Measurements from ENCODE around the gene ADAMTS6.
"Not testable (repeated sequence)": the region's sequence is repeated elsewhere in the genome, so short reads cannot be mapped to it uniquely, and the experiment has no call there.

ADAMTS6 gene, protein sequence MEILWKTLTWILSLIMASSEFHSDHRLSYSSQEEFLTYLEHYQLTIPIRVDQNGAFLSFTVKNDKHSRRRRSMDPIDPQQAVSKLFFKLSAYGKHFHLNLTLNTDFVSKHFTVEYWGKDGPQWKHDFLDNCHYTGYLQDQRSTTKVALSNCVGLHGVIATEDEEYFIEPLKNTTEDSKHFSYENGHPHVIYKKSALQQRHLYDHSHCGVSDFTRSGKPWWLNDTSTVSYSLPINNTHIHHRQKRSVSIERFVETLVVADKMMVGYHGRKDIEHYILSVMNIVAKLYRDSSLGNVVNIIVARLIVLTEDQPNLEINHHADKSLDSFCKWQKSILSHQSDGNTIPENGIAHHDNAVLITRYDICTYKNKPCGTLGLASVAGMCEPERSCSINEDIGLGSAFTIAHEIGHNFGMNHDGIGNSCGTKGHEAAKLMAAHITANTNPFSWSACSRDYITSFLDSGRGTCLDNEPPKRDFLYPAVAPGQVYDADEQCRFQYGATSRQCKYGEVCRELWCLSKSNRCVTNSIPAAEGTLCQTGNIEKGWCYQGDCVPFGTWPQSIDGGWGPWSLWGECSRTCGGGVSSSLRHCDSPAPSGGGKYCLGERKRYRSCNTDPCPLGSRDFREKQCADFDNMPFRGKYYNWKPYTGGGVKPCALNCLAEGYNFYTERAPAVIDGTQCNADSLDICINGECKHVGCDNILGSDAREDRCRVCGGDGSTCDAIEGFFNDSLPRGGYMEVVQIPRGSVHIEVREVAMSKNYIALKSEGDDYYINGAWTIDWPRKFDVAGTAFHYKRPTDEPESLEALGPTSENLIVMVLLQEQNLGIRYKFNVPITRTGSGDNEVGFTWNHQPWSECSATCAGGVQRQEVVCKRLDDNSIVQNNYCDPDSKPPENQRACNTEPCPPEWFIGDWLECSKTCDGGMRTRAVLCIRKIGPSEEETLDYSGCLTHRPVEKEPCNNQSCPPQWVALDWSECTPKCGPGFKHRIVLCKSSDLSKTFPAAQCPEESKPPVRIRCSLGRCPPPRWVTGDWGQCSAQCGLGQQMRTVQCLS (N-terminal part only)

DNA sequence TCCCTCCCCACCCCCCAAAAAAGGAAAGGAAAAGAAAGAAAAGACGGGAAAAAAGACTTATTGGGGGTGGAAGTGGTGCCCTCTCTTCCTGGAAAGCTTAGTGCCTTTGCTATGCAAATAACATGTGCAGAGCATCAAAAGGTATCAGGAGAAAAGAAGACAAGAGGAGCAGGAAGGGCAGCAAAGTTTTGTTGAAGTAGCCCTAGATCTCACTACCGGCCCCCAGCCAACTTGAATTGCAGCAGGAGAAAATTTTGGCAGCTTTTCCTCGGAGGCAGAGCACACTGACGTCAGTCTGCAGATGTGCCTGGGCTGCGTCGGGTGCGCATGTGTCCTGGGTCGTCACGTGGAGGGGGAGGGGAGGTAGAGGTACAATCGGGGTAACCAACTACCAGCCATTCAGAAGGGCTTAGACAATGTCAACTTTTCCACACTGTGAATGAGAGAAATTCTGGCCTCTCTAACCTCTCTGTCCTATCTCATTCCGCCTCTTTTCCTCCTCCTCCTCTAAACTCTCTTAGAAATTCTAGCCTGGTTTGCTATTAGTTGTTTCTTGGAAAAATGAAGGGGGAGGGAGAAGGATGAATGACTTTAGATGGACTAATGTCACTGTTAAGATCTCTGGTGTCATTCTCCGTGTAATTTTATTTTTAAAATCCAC, at the start of gene ADAMTS6:
ADAMTS6 (minus strand) TSS at position 286 of the 661 bp plus-strand sequence. CDS start 8,247 bp downstream, outside the sequence.
- peak; percentile 62 to 75 (median 68) for DNase-seq (ENCODE audit: low read depth in 2 of 3, low spot score in 1 of 3)

DNA sequence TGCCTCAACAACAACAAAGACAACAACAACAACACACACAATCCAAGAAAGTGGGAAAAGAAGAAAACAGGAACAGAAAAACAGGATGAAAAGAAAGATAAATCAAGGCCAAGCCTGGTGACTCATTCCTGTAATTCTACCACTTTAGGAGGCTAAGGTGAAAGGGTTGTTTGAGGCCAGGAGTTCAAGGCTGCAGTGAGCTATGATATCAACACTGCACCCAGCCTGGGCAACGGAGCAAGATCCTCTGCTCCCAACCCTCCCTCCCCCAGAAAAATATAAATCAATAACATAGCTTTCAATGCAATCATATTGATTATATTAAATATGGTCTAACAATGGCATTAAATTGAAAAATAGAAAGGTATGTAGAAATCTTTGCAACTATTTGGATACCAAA, 49.2 kb upstream of the ADAMTS6 start:
- DNase-seq (ENCODE audit: low read depth in 2 of 3, low spot score in 1 of 3), result no peak

DNA sequence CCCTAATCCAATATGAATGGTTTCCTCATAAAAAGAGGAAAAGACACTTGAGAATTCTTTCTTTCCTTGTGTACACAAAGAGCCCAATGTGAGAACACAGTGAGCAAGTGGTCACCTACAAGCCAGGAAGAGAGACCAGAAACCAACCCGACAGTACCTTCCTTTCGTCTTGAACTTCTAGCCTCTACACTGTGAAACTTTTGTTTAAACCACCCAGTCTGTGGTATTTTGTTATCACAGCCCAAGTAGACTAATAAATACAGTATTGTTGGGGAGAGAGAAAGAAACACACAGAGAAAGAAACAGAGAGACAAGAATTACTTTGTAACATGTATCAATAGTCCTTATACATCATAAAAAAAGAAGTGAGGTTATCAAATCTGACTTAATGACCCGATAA, 44.0 kb upstream of the ADAMTS6 start:
- DNase-seq (ENCODE audit: low read depth in 2 of 3, low spot score in 1 of 3), result no peak

DNA sequence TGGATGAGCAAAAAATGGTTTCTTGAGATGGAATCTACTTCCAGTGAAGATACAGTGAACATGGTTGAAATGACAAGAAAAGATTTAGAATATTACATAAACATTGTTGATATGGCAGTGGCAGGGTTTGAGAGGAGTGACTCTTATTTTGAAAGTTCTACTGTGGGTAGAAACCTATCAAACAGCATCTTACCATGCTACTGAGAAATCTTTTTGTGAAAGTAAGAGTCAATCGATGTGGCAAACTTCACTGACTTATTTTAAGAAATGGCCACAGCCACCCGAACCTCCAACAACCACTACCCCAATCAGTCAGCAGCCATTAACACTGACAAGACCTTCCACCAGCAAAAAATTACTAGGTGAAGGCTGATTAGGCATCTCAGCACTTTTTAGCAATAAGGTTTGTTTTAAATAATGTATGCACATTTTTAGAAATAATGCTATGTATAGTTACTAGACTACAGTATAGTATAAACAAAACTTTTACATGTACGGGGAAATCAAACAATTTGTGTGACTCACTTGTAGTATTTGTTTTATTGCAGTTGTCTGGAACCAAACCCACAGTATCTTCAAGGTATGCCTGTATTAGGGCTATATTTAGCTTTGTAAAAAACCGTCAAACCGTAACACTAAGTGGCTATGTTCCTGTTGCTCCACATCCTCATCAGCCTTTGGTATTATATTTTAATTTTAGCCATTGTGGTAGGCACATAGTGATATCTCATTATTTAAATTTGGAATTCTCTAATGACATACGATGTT, 30.6 kb upstream of the ADAMTS6 start:
- no peak for DNase-seq (ENCODE audit: low read depth in 2 of 3, low spot score in 1 of 3)

DNA sequence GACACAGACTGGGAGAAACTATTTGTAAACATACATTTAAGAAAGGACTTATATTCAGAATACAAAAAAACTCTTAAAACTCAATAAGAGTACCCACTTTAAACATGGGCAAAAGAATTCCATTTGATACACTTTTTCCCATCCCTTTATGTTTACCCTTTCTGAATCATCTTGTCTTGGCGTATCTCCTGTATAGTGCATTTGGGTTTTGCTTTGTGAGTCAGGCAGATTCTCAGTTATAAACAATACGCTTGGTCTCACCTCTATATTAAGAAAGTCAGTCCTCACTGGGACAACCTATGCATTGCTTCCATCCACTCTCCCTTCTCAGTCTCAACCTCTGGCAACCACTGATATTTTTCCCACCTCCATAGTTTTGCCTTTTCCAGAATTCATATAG, 27.3 kb upstream of the ADAMTS6 start:
- no peak for DNase-seq (ENCODE audit: low read depth in 2 of 3, low spot score in 1 of 3)

DNA sequence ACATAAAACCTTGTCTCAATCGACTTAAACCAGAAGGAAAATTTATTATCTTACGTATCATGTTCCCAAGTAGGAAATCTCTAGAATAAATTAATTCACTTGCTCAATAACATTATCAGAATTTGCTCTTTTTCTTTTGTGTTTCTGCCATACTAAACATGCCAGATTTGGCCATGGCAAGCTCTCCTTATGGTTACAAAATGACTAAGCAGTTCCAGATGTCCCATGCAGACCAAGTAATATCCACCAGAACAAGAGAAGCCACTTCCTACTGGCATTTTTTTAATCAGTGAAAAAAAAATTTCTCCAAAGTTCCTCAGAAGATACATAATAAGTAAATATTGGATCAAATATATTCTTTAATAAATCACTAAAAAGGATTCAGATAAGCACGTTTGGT, 25.2 kb upstream of the ADAMTS6 start:
- DNase-seq (ENCODE audit: low read depth in 2 of 3, low spot score in 1 of 3), result no peak

DNA sequence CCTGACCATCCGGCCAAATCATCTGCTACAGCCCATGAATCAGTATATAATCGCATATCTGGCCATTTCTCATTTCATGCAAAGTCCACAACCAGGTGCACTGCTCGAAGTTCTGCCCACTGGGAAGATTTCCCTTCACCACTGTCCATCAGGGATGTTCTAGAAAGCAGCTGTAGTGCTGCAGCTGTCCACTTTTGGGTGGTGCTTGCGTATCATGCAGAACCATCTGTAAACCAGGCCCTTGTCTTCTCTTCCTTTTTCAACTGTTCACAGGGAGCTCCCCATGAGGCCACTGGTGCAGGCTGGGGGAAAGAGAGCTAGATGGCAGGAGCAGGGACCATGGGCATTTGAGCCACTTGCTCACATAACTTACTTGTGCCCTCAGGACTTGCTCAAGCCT, 7.4 kb upstream of the ADAMTS6 start:
- no peak for DNase-seq (ENCODE audit: low read depth in 2 of 3, low spot score in 1 of 3)

DNA sequence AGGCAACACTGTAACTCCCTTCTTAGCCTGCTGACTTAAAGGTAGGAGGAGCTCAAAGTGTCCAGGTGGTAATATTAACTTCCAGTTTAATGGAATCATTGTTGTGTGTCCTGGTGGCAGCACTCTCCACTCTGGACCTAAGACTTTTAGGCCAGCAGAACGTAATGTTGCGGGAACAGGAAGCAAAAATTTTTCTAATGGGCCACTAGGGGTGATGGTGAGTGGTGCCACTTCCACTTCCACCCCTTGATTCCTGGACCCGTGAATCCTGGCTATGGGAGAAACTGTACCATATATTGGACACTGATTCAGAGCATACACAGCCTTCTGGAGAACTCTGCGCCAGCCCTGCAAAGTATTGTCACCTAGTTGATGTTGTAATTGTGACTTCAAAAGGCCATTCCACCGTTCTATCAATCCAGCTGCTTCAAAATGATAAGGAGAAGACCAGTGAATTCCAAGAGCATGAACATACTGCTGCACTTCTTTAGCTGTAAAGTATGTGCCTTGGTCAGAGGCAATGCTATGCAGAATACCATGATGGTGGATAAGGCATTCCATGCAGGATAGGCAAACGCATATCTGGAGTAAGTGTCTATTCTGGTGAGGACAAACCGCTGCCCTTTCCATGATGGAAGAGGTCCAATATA, 6.4 kb upstream of the ADAMTS6 start:
- DNase-seq (ENCODE audit: low read depth in 2 of 3, low spot score in 1 of 3), result not testable (repeated sequence)

DNA sequence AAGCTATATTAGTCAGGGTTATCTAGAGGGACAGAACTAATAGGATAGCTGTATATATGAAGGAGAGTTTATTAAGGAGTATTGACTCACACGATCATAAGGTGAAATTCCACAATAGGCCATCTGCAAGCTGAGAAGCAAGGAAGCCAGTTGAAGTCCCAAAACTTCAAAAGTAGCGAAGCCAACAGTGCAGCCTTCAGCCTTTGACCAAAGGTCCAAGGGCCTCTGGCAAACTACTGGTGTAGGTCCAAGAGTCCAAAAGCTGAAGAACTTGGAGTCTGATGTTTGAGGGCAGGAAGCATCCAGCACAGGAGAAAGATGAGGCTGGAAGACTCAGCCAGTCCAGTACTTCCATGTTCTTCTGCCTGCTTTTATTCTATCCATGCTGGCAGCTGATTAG, 5.1 kb upstream of the ADAMTS6 start:
- not testable (repeated sequence) for DNase-seq (ENCODE audit: low read depth in 2 of 3, low spot score in 1 of 3)

DNA sequence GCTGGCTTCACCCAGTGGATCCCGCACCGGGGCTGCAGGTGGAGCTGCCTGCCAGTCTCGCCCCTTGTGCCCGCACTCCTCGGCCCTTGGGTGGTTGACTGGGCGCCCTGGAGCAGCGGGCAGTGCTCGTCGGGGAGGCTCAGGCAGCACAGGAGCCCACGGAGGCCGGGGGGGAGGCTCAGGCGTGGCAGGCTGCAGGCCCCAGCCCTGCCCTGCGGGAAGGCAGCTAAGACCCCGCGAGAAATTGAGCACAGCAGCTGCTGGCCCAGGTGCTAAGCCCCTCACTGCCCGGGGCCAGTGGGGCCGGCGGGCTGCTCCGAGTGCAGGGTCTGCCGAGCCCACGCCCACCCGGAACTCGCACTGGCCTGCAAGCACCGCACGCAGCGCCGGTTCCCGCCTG, 3.7 kb upstream of the ADAMTS6 start:
- DNase-seq (ENCODE audit: low read depth in 2 of 3, low spot score in 1 of 3), result no peak

DNA sequence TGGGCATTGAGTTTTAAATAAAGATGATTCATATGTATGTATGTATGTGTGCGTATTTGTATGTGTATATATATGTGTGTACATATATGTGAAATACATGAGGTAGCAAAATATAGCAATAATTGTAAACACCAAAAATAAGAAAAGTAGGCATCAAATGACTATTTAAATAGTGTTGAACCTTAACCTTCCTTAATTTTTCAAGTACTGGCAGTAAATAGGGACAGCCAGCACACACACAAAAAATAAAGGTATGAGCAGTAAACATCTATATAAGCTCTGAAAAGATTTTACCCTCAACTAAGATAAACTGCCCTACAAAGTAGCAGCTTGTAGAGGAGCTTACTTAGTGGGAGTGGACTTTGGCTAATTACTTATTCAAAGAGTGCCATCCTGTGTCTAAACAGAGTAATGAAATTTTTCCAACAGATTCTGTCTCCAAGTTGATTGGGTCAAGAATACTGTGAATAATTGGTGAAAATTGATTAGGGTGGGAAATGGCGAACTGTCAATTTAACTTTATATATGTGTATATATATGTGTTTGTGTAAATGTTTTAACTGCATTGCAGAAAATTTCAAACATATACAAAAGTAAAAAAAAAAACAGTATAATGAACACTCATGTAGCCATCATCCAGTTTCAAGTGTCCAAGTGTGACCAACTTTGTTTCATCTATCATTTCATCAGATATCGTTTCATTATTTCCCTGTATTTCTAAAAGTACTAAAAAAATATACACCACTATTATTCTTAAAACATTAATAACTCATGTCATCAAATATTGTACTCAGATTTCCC, 2.0 kb upstream of the ADAMTS6 start:
- no peak for DNase-seq (ENCODE audit: low read depth in 2 of 3, low spot score in 1 of 3)

DNA sequence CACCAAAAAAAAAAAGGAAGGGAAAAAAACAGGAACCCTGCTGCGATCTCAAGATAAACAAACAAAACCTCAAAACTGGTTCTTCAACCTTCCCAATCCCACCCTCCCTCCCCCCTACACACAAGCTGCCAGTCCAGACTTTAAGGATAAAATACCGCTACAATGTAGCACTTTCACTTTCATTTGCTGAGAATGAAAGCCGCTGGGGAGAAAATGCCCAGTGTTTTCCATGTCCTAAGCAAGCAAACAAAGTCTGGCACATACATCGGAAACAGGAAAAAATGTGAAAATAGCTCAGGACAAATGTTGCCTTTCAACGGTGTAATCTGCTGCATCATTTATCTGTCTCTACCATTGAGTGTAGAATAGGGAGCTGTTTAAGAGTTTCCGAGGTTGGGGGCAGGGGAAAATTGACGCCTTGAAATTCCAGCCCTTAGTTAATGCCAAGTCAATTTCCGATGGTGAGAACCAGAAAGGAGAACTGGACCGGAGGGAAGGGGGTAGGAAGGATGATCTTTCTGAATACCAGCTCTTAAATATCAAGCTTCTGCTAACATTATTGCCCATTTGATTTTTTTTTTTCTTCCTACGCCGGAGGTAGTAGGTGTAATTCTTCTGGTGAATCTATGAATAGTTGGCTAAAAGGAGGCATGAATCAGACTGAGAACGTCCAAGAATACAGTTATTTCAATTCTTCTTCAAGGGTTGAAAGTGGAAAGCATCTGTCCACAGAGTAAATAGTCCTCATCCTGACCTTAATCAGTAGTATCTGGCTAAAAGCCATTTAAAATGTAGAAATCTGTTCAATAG, 1.2 kb upstream of the ADAMTS6 start:
- no peak for DNase-seq (ENCODE audit: low read depth in 2 of 3, low spot score in 1 of 3)

DNA sequence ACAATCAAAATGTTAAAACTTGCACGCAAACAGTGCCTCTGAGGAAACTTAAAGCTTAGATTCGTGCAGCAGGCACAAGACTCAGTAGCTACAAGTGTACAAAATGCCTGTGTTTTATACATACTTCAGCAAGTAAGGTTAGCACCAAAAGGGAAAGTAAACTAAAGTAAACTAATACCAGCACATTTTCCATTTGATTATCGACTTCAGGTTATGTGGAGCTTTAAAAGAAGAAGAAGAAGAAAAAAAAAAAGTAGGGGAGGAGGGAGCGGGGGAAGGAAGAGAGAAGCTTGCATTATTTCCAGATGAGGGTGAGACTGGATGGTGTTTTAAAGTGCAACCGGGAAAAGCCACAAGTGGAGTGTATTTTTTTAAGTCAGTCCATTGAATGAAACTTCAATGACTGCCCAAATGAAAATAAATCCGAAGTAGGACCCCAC, 596 bp upstream of the ADAMTS6 start:
- DNase-seq (ENCODE audit: low read depth in 2 of 3, low spot score in 1 of 3), result no peak

DNA sequence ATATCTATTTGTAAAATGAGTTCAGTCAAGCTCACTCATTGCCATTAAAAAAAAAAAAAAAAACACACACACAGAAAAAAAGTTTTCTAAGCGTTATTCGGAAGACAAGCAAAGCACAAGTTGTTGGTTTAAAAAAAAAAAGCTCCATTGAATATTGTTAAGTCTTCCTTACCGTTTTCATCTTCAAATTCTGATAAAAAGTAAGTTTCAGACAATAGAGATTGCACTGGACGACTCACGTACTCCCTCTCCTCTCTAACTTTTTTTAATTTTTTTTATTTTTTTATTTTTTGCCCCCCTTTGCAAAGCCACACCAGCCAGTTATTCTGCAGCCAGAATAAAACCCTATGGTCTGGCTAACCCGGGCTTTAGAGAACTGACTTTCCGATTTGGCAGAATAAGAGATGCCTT, 544 bp downstream of the ADAMTS6 start:
- DNase-seq (ENCODE audit: low read depth in 2 of 3, low spot score in 1 of 3), result peak in 1 of 3 donors; percentile 8

DNA sequence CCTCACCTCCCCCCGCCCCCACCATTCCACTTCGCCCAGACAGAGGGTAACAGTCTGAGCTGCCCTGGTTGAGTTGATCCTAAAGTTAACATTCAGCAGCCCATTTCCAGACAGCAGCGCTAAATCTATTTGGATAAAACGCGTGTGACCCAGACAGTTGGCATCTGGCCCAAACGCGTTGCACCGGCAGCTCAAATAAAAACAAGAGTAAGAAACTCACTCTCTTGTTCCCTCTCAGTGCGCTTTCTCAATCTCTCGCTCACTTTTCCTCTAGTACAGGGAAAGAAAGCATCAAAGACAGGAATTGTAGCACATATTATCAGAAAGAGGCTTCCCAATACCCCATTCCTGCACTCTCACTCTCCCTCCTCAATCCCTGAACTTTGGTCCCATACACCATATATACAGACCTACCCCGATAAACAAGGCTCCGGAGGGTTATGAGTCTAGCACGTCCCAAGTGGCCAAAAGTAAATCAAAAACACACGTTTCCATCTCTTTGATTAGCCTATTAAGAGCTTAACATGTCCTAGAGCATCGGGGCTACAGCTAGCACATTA, 1.3 kb downstream of the ADAMTS6 start:
- DNase-seq (ENCODE audit: low read depth in 2 of 3, low spot score in 1 of 3), result peak in 1 of 3 donors; percentile 6

DNA sequence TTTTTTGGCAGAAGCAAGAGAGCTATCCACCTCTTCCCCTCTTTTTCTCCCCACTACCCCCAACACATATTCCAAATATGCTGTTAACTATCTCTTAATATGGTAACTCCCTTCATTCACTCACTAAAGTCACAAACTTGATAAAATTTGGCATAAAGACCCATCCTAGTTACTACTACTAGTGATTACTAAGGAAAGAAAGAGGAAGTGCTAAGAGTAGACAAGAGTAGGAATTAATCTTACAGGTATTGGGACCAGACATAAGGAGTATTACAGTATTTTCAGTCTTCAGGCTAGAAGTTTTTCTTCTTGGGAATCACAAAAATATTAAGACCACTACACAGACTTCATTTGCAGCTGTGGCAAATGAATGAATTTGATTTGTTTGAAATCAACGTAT, 2.2 kb downstream of the ADAMTS6 start:
- no peak for DNase-seq (ENCODE audit: low read depth in 2 of 3, low spot score in 1 of 3)

DNA sequence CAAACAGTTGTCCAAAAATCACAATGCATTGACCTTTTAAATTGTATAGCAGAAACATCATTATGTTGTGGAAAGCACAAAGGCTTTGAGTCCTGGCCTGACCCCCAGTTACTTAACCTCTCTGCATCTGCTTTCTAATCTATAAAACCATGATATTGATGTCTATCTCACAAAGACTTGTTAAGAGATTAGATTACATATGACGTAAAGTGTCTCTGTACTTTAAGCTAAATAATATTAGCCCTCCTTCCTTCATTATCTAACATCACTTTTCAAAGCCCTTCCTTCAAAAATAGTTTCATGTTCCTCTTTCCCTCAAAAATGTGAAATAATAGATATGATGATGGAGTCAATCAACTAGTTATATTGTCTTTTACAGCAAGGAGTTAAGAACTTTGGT, 3.4 kb downstream of the ADAMTS6 start:
- no peak for DNase-seq (ENCODE audit: low read depth in 2 of 3, low spot score in 1 of 3)

DNA sequence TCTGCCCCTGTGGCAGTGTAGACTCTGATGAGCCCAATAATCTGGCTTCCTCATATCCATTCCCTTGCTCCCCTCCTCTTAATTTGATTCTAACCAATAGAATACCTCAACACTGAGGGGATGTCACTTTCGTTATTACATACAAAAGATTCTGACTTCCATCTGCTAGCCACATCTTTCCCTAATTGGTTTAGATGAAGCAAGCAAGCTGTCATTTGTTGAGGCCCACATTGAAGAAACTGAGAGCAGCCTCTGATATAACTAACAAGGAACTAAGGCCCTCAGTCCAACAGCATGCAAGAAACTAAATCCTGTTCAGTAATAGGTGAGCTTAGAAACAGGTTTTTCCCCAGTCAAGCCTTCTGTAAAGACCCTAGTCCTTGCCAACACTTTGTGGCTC, 5.8 kb downstream of the ADAMTS6 start:
- no peak for DNase-seq (ENCODE audit: low read depth in 2 of 3, low spot score in 1 of 3)
